Measurements from ENCODE around the gene MTUS2. TPM values are rescaled to one million over a fixed set of nuclear protein-coding genes. Genes with fewer than 3 reads are reported as not detected.

MTUS2 gene
- total RNA-seq, 6 donors from 2014 or later = 0.11 to 1.6 (median 0.20) TPM; not detected in 1

GRCh38 chr13:29222458-29222857 is 402.3 kb downstream of the MTUS2 start:
- ATAC-seq (ENCODE audit: low FRiP score in 2 of 2) (peak in 1 of 2 donors; percentile 9), DNase-seq (peak in 1 of 2 donors; percentile 50)
- no peaks in the 10 kb centered on the region for H3K27me3 ChIP-seq
- no peak for TF ChIP-seq POLR2A (IDR thresholded peaks at IDR 0.05)
- no peak for TF ChIP-seq EP300 (IDR thresholded peaks at IDR 0.05)
- TF ChIP-seq POLR2AphosphoS5 (IDR thresholded peaks at IDR 0.05) = no peak
- no peak for TF ChIP-seq CTCF (IDR thresholded peaks at IDR 0.05)
- no peak overlapping the region for H3K27ac ChIP-seq
- H3K9me3 ChIP-seq = peaks cover 0 to 15% (median 2%) of the 10 kb centered on the region in 4 donors
- no peaks in the 10 kb centered on the region for H3K36me3 ChIP-seq
- WGBS, 2 donors = 77 to 80% methylated on average over 5 of the region's 5 CpGs
- H3K4me3 ChIP-seq = no peak overlapping the region
- peaks cover 0 to 2% (median 0%) of the 10 kb centered on the region in 4 donors for H3K4me1 ChIP-seq

- no peak overlapping the region for H3K4me3 ChIP-seq
- no peak for TF ChIP-seq EP300 (IDR thresholded peaks at IDR 0.05)
- no peak for TF ChIP-seq CTCF (IDR thresholded peaks at IDR 0.05)
- no peak for TF ChIP-seq POLR2A (IDR thresholded peaks at IDR 0.05)
- TF ChIP-seq POLR2AphosphoS5 (IDR thresholded peaks at IDR 0.05) = no peak
- H3K27ac ChIP-seq = no peak overlapping the region
- WGBS, 2 donors = 77 to 79% methylated on average over 2 of the region's 2 CpGs
- H3K36me3 ChIP-seq = no peaks in the 10 kb centered on the region
- H3K4me1 ChIP-seq = peaks cover 0 to 2% (median 0%) of the 10 kb centered on the region in 4 donors
- ATAC-seq (ENCODE audit: low FRiP score in 2 of 2) = no peak
- no peak for DNase-seq
- peaks cover 0 to 8% (median 2%) of the 10 kb centered on the region in 4 donors for H3K9me3 ChIP-seq
- no peaks in the 10 kb centered on the region for H3K27me3 ChIP-seq
Measured at GRCh38 chr13:29224206-29224605, 404.1 kb downstream of the MTUS2 start.

- TF ChIP-seq EP300 (IDR thresholded peaks at IDR 0.05) (peak in 1 of 4 donors; percentile 39), CTCF (IDR thresholded peaks at IDR 0.05) (no peak)
- Histone ChIP-seq H3K9me3 (peaks cover 0 to 5% (median 2%) of the 10 kb centered on the region in 4 donors), H3K4me1 (peaks cover 0 to 2% (median 0%) of the 10 kb centered on the region in 4 donors), H3K27me3 (no peaks in the 10 kb centered on the region), H3K36me3 (no peaks in the 10 kb centered on the region), H3K27ac (no peak overlapping the region), H3K4me3 (no peak overlapping the region)
- peak; percentile 52 for ATAC-seq (ENCODE audit: low FRiP score in 2 of 2)
- DNase-seq = no peak
Measured at GRCh38 chr13:29227576-29227975, 407.4 kb downstream of the MTUS2 start.

GRCh38 chr13:29230299-29230845 is 410.2 kb downstream of the MTUS2 start:
- ATAC-seq (ENCODE audit: low FRiP score in 2 of 2) (no peak), DNase-seq (no peak)
- TF ChIP-seq EP300 (IDR thresholded peaks at IDR 0.05) = no peak
- no peak for TF ChIP-seq POLR2AphosphoS5 (IDR thresholded peaks at IDR 0.05)
- no peak for TF ChIP-seq CTCF (IDR thresholded peaks at IDR 0.05)
- TF ChIP-seq POLR2A (IDR thresholded peaks at IDR 0.05) = no peak
- Histone ChIP-seq H3K4me3 (no peak overlapping the region), H3K9me3 (no peaks in the 10 kb centered on the region), H3K4me1 (peaks cover 0 to 2% (median 0%) of the 10 kb centered on the region in 4 donors), H3K27ac (no peak overlapping the region), H3K36me3 (no peaks in the 10 kb centered on the region), H3K27me3 (no peaks in the 10 kb centered on the region)
- 75 to 76% methylated on average over 3 of the region's 3 CpGs for WGBS, 2 donors
